ENCODE data around the gene PDE4A.

PDE4A gene

GRCh38 chr19:10491472-10492047, 71.2 kb downstream of the PDE4A start:
- no peak; the same call in 2 of the 3 replicates for ATAC-seq

DNA sequence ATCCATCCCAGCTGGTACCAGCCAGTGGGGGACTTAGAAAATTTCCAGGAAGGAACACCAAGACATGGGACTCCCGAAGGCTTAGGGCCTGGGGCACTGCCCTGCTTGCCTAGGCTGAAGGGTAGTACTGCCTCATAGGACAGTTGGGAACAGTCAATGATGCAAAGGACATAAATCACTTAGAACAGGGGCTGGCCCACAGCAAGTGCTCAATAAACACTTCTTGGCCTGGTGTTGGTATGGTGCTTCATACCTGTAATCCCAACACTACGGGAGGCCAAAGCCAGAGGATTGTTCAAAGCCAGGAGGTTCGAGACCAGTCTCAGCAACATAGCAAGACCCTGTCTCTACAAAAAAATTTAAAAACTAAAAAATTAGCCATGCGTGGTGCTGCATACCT, 77.0 kb downstream of the PDE4A start:
- TF ChIP-seq OSR1 (CRISPR knock-in tag; IDR thresholded peaks at IDR 0.05) (no peak), ESRRG (CRISPR knock-in tag; IDR thresholded peaks at IDR 0.05) (no peak), SNAI2 (CRISPR knock-in tag; IDR thresholded peaks at IDR 0.05) (no peak), ZNF565 (CRISPR knock-in tag; conservative IDR thresholded peaks at IDR 0.05; ENCODE audit: low read depth) (no peak), TCF4 (CRISPR knock-in tag; IDR thresholded peaks at IDR 0.05; ENCODE audit: borderline replicate concordance) (no peak), ZNF70 (CRISPR knock-in tag; IDR thresholded peaks at IDR 0.05) (no peak), ZFP3 (CRISPR knock-in tag; IDR thresholded peaks at IDR 0.05) (no peak), PPARA (CRISPR knock-in tag; IDR thresholded peaks at IDR 0.05; ENCODE audit: borderline replicate concordance) (no peak), CSDC2 (CRISPR knock-in tag; IDR thresholded peaks at IDR 0.05) (no peak), GLIS3 (CRISPR knock-in tag; IDR thresholded peaks at IDR 0.05) (no peak), ARNTL (CRISPR knock-in tag; IDR thresholded peaks at IDR 0.05; ENCODE audit: borderline replicate concordance, low read depth) (no peak), ISL1 (CRISPR knock-in tag; IDR thresholded peaks at IDR 0.05) (no peak), RARB (CRISPR knock-in tag; IDR thresholded peaks at IDR 0.05) (no peak), BACH2 (CRISPR knock-in tag; IDR thresholded peaks at IDR 0.05; ENCODE audit: borderline replicate concordance) (no peak), ZNF8 (CRISPR knock-in tag; IDR thresholded peaks at IDR 0.05) (no peak)
- TF ChIP-seq, protein P1, sequence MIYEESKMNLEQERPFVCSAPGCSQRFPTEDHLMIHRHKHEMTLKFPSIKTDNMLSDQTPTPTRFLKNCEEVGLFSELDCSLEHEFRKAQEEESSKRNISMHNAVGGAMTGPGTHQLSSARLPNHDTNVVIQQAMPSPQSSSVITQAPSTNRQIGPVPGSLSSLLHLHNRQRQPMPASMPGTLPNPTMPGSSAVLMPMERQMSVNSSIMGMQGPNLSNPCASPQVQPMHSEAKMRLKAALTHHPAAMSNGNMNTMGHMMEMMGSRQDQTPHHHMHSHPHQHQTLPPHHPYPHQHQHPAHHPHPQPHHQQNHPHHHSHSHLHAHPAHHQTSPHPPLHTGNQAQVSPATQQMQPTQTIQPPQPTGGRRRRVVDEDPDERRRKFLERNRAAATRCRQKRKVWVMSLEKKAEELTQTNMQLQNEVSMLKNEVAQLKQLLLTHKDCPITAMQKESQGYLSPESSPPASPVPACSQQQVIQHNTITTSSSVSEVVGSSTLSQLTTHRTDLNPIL (CRISPR knock-in tag; IDR thresholded peaks at IDR 0.05; ENCODE audit: low read depth), result no peak
- TF ChIP-seq, protein P2, sequence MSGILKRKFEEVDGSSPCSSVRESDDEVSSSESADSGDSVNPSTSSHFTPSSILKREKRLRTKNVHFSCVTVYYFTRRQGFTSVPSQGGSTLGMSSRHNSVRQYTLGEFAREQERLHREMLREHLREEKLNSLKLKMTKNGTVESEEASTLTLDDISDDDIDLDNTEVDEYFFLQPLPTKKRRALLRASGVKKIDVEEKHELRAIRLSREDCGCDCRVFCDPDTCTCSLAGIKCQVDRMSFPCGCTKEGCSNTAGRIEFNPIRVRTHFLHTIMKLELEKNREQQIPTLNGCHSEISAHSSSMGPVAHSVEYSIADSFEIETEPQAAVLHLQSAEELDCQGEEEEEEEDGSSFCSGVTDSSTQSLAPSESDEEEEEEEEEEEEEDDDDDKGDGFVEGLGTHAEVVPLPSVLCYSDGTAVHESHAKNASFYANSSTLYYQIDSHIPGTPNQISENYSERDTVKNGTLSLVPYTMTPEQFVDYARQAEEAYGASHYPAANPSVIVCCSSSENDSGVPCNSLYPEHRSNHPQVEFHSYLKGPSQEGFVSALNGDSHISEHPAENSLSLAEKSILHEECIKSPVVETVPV (CRISPR knock-in tag; IDR thresholded peaks at IDR 0.05), result no peak
- no peak for ATAC-seq

More at GRCh38 chr19:10491472-10492047, 71.2 kb downstream of the PDE4A start:
- TF ChIP-seq OSR1 (CRISPR knock-in tag; IDR thresholded peaks at IDR 0.05) (no peak), ZNF70 (CRISPR knock-in tag; IDR thresholded peaks at IDR 0.05) (no peak), ARNTL (CRISPR knock-in tag; IDR thresholded peaks at IDR 0.05; ENCODE audit: borderline replicate concordance, low read depth) (no peak), CSDC2 (CRISPR knock-in tag; IDR thresholded peaks at IDR 0.05) (no peak), TCF4 (CRISPR knock-in tag; IDR thresholded peaks at IDR 0.05; ENCODE audit: borderline replicate concordance) (no peak), ZFP3 (CRISPR knock-in tag; IDR thresholded peaks at IDR 0.05) (no peak), ZFP30 (CRISPR knock-in tag; IDR thresholded peaks at IDR 0.05) (no peak), BACH2 (CRISPR knock-in tag; IDR thresholded peaks at IDR 0.05; ENCODE audit: borderline replicate concordance) (no peak), RARB (CRISPR knock-in tag; IDR thresholded peaks at IDR 0.05) (no peak), GLIS3 (CRISPR knock-in tag; IDR thresholded peaks at IDR 0.05) (no peak), SNAI2 (CRISPR knock-in tag; IDR thresholded peaks at IDR 0.05) (no peak), ISL1 (CRISPR knock-in tag; IDR thresholded peaks at IDR 0.05) (no peak), TOX (CRISPR knock-in tag; IDR thresholded peaks at IDR 0.05; ENCODE audit: borderline replicate concordance) (no peak)
- TF ChIP-seq, protein P2 (CRISPR knock-in tag; IDR thresholded peaks at IDR 0.05), result no peak

GRCh38 chr19:10499550-10500246, 79.4 kb downstream of the PDE4A start:
- TF ChIP-seq ZFP30 (CRISPR knock-in tag; IDR thresholded peaks at IDR 0.05) (no peak), PATZ1 (CRISPR knock-in tag; IDR thresholded peaks at IDR 0.05; ENCODE audit: borderline replicate concordance) (no peak), ESRRG (CRISPR knock-in tag; IDR thresholded peaks at IDR 0.05) (no peak), TSHZ2 (CRISPR knock-in tag; IDR thresholded peaks at IDR 0.05) (no peak), ZNF70 (CRISPR knock-in tag; IDR thresholded peaks at IDR 0.05) (no peak), OSR1 (CRISPR knock-in tag; IDR thresholded peaks at IDR 0.05) (no peak), BACH2 (CRISPR knock-in tag; IDR thresholded peaks at IDR 0.05; ENCODE audit: borderline replicate concordance) (no peak), ZC3H10 (CRISPR knock-in tag; IDR thresholded peaks at IDR 0.05) (no peak), ZFP3 (CRISPR knock-in tag; IDR thresholded peaks at IDR 0.05) (no peak), ZNF565 (CRISPR knock-in tag; conservative IDR thresholded peaks at IDR 0.05; ENCODE audit: low read depth) (no peak), ARNTL (CRISPR knock-in tag; IDR thresholded peaks at IDR 0.05; ENCODE audit: borderline replicate concordance, low read depth) (no peak), TCF4 (CRISPR knock-in tag; IDR thresholded peaks at IDR 0.05; ENCODE audit: borderline replicate concordance) (no peak), CSDC2 (CRISPR knock-in tag; IDR thresholded peaks at IDR 0.05) (no peak), TOX (CRISPR knock-in tag; IDR thresholded peaks at IDR 0.05; ENCODE audit: borderline replicate concordance) (no peak), GLIS3 (CRISPR knock-in tag; IDR thresholded peaks at IDR 0.05) (no peak)
- no peak for ATAC-seq
